ENCODE data around the gene MEF2D.
A peak's percentile ranks its signal among the peaks of the same experiment; 100 is the strongest.

MEF2D gene

GRCh38 chr1:156523801-156524480, 23.4 kb upstream of the MEF2D start:
- DNase-seq = no peak

GRCh38 chr1:156522443-156522970, 21.9 kb upstream of the MEF2D start:
- DNase-seq = no peak

GRCh38 chr1:156517748-156518147, 17.2 kb upstream of the MEF2D start:
- no peak for DNase-seq

- DNase-seq = no peak
Observed at GRCh38 chr1:156516821-156517220, 16.2 kb upstream of the MEF2D start.

GRCh38 chr1:156515956-156516355, 15.4 kb upstream of the MEF2D start:
- DNase-seq = no peak

GRCh38 chr1:156513185-156513584, 12.6 kb upstream of the MEF2D start:
- no peak for DNase-seq

- no peak for DNase-seq
Observed at GRCh38 chr1:156511644-156512043, 11.1 kb upstream of the MEF2D start.

- DNase-seq = no peak
Observed at GRCh38 chr1:156510709-156511108, 10.1 kb upstream of the MEF2D start.

- no peak for DNase-seq
Observed at GRCh38 chr1:156509424-156510034, 9.0 kb upstream of the MEF2D start.

GRCh38 chr1:156508955-156509234, 8.3 kb upstream of the MEF2D start:
- DNase-seq = no peak

- DNase-seq = no peak
Observed at GRCh38 chr1:156508205-156508954, 7.8 kb upstream of the MEF2D start.

- DNase-seq = no peak
Observed at GRCh38 chr1:156506450-156506849, 5.9 kb upstream of the MEF2D start.

GRCh38 chr1:156505679-156506298, 5.2 kb upstream of the MEF2D start:
- no peak for DNase-seq

GRCh38 chr1:156504821-156505678, 4.5 kb upstream of the MEF2D start:
- peak; percentile 98 for DNase-seq

- DNase-seq = no peak
Observed at GRCh38 chr1:156504438-156504813, 3.9 kb upstream of the MEF2D start.

- no peak for DNase-seq
Observed at GRCh38 chr1:156503698-156504437, 3.3 kb upstream of the MEF2D start.

- DNase-seq = no peak
Observed at GRCh38 chr1:156502894-156503697, 2.5 kb upstream of the MEF2D start.

GRCh38 chr1:156502391-156502893, 1.9 kb upstream of the MEF2D start:
- no peak for DNase-seq

- peak; percentile 93 for DNase-seq
Observed at GRCh38 chr1:156500793-156501506, 375 bp upstream of the MEF2D start.
